GM12878 (cell line): ENCODE data around the gene BATF. TPM values are rescaled to one million over a fixed set of nuclear protein-coding genes. Genes with fewer than 3 reads are reported as not detected.

Source experiments
- ATAC-seq: fragments of 200-7000 bp; cut with Tn5 transposase; 3 replicates; pipeline ENCODE4 v1.9.1; 2020; ENCODE audit warnings: mild to moderate bottlenecking, moderate library complexity
- BruUV-seq: library from RNA; stranded (reverse); fragments of 400-500 nt; replicated peaks from 2 replicates; lab custom pipeline; 2021; lab: Mats Ljungman, UMichigan
- CTCF ChIA-PET: fragments of 300-600 bp; sonication (Branson Sonifier 250); formaldehyde crosslinking; extraction: SDS; loops from one replicate; lab custom pipeline; 2021; ENCODE audit warnings: inconsistent platforms; lab: Yijun Ruan, JAX
- POLR2A ChIA-PET: fragments of 350-600 bp; formaldehyde crosslinking; extraction: SDS; loops from one replicate; lab custom pipeline; 2021; ENCODE audit warnings: inconsistent platforms; lab: Charles Lee
- RAD21 ChIA-PET: fragments of 300-600 bp; sonication (Branson Sonifier 250); formaldehyde crosslinking; loops from one replicate; lab custom pipeline; 2023; ENCODE audit warnings: antibody characterized with exemption; ENCODE audit not compliant: unreplicated experiment; lab: Charles Lee
- SMC1A ChIA-PET: fragments of 300-600 bp; sonication (Branson Sonifier 250); formaldehyde crosslinking; loops from one replicate; lab custom pipeline; 2023; ENCODE audit not compliant: unreplicated experiment, uncharacterized antibody; lab: Charles Lee
- DNase-seq: peaks from one replicate; pipeline ENCODE4 v3.0.0-alpha.2; 2011; ENCODE audit warnings: low read depth, low spot score
- FAIRE-seq: peaks from 3 replicates; lab custom pipeline; 2011; peaks lifted over from hg19 to GRCh38; lab: Jason Lieb, UNC
- H2AFZ ChIP-seq: 2 replicates; pipeline ENCODE4 v1.6.0; 2011; ENCODE audit warnings: low read depth, low read length, control low read depth; ENCODE audit not compliant: control insufficient read depth
- H3K27ac ChIP-seq: 2 replicates; pipeline ENCODE4 v1.5.1; 2011; ENCODE audit warnings: control low read depth; ENCODE audit not compliant: control insufficient read depth, insufficient read depth
- H3K27me3 ChIP-seq, 2 experiments: replicated peaks in 1 of 2; 2 replicates each; pipeline versions ENCODE4 v1.6.0 to v1.6.1; 2011; ENCODE audit warnings: low read length in 1 of 2; ENCODE audit not compliant: control insufficient read depth in 2 of 2, insufficient read depth in 2 of 2
- H3K36me3 ChIP-seq, 2 experiments: 2 replicates each; pipeline ENCODE4 v1.5.1; 2011; ENCODE audit warnings: low read length in 1 of 2; ENCODE audit not compliant: control insufficient read depth in 2 of 2, insufficient read depth in 2 of 2
- H3K4me1 ChIP-seq: 2 replicates; pipeline ENCODE4 v1.6.1; 2011; ENCODE audit warnings: mild to moderate bottlenecking, low read length, moderate library complexity, mixed read lengths; ENCODE audit not compliant: control insufficient read depth, insufficient read depth
- H3K4me2 ChIP-seq: 2 replicates; pipeline ENCODE4 v1.6.0; 2011; ENCODE audit warnings: control low read depth; ENCODE audit not compliant: control insufficient read depth, insufficient read depth
- H3K4me3 ChIP-seq: fragments of 200-600 bp; sonication (generic); 2 replicates; pipeline ENCODE4 v1.5.1; 2016
- H3K79me2 ChIP-seq: 2 replicates; pipeline ENCODE4 v1.6.0; 2011; ENCODE audit warnings: low read length; ENCODE audit not compliant: control insufficient read depth, insufficient read depth
- H3K9ac ChIP-seq: 2 replicates; pipeline ENCODE4 v1.8.0; 2011; ENCODE audit warnings: low read length, control low read depth, mixed read lengths; ENCODE audit not compliant: control insufficient read depth, insufficient read depth
- H3K9me3 ChIP-seq: replicated peaks from 3 replicates; pipeline ENCODE4 v1.5.1; 2011; ENCODE audit warnings: mild to moderate bottlenecking, low read length; ENCODE audit not compliant: control insufficient read depth, insufficient read depth
- H4K20me1 ChIP-seq: 2 replicates; pipeline ENCODE4 v1.6.0; 2011; ENCODE audit not compliant: control insufficient read depth, insufficient read depth
- ASH2L ChIP-seq: fragments of 300-600, 200-600 bp; sonication (generic); IDR thresholded peaks from 2 replicates; pipeline ENCODE4 v1.6.1; 2017; ENCODE audit warnings: low read depth, mild to moderate bottlenecking, borderline replicate concordance
- JUNB ChIP-seq: IDR thresholded peaks from 2 replicates; pipeline ENCODE4 v1.6.1; 2016; ENCODE audit warnings: antibody characterized with exemption, mild to moderate bottlenecking
- POLR2AphosphoS5 ChIP-seq: IDR thresholded peaks from 2 replicates; pipeline ENCODE4 v1.6.1; 2011; ENCODE audit warnings: mild to moderate bottlenecking, low read length, inconsistent platforms
- SPI1 ChIP-seq: IDR thresholded peaks from 2 replicates; pipeline ENCODE4 v1.6.1; 2011; ENCODE audit warnings: low read depth, mild to moderate bottlenecking, low read length, moderate library complexity, borderline replicate concordance; ENCODE audit not compliant: insufficient read depth
- TAF1 ChIP-seq: IDR thresholded peaks from 2 replicates; pipeline ENCODE4 v1.6.1; 2011; ENCODE audit warnings: mild to moderate bottlenecking, low read depth, low read length, borderline replicate concordance
- ZNF384 ChIP-seq: IDR thresholded peaks from 2 replicates; pipeline ENCODE4 v1.6.1; 2012; ENCODE audit warnings: low read depth, mild to moderate bottlenecking, low read length, improper control_type of control experiment, borderline replicate concordance
- WGBS: methylation state at CpG from one replicate; pipeline ENCODE4 v1.1.6; 2016; ENCODE audit warnings: low lambda C conversion rate; ENCODE audit not compliant: insufficient replicate concordance, insufficient coverage; ENCODE audit errors: missing lambda C conversion rate; 5-methylcytosine and 5-hydroxymethylcytosine counted together
- in situ Hi-C: fragments of 300-500 bp; cut with MboI; formaldehyde crosslinking; loops from 9 replicates; pipeline ENCODE4 v1.14.3; 2018; ENCODE audit warnings: mixed read lengths
- intact Hi-C: fragments of 100-400 bp; cut with micrococcal nuclease; formaldehyde crosslinking; loops from one replicate; pipeline ENCODE4 v1.14.2; 2022; ENCODE audit not compliant: unreplicated experiment
- polyA plus RNA-seq, 11 experiments: library from polyadenylated mRNA; depleted of rRNA in 4 of 11; unstranded in 6 of 11; stranded (reverse) in 5 of 11; fragments of >200 nt; fragmentation: Nextera tagmentation in 4 of 11; fragmentation: Illumina TruSeq in 1 of 11; extraction: Ambion mirVana in 4 of 11; extraction: Trizol in 1 of 11; gene quantifications; 1 replicate in 1 of 11; 2 replicates in 10 of 11; pipeline versions ENCODE4 v1.2.1 to v1.2.3, GENCODE V29; 2011 to 2016; ENCODE audit warnings: inconsistent platforms in 2 of 11, missing spikeins in 2 of 11, low read depth in 1 of 11
- total RNA-seq, 4 experiments: library from RNA; depleted of rRNA in 3 of 4; stranded (reverse); fragments of >200 nt in 3 of 4; fragmentation: Illumina TruSeq in 1 of 4; extraction: Trizol in 1 of 4; gene quantifications; 2 replicates each; pipeline versions ENCODE4 v1.2.1 to v1.2.3, GENCODE V29; 2013 to 2021
- TF ChIP-seq, protein P1 (sequence below): IDR thresholded peaks from 2 replicates; pipeline ENCODE4 v1.6.1; 2012; ENCODE audit warnings: low read depth, low read length, improper control_type of control experiment
- TF ChIP-seq, protein P2 (sequence below): fragments of 450-650 bp; conservative IDR thresholded peaks from 2 replicates; pipeline ENCODE4 v1.6.1; 2017; ENCODE audit warnings: mild to moderate bottlenecking, moderate library complexity
- TF ChIP-seq, protein P3 (sequence below): fragments of 450-650 bp; IDR thresholded peaks from 2 replicates; pipeline ENCODE4 v1.6.1; 2016; ENCODE audit warnings: mild to moderate bottlenecking

Gene BATF
- total and polyA plus RNA-seq, 10 of the 15 experiments (the other 5 are each of a cell fraction or from before 2014, with no cell fraction given): 10.0 to 154 (median 103) TPM

DNA sequence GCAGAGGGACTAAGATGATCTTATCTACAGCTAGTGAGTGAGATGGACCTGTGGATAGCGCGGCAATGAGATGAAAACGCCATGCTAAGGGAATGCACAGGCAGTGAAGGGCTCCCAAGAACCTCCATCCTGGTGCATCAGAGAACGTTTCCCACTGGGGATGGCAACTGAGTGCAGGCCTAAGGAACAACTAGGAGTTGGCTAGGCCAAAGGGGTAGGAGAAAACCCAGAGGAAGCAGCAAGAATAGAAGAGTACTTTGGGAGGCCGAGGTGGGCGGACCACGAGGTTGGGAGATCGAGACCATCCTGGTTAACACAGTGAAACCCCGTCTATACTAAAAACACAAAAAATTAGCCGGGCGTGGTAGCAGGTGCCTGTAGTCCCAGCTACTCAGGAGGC, 24.6 kb upstream of the BATF start:
- BruUV-seq: TSS peak; percentile 88
- in situ Hi-C loops: no loop called here
- H3K36me3 ChIP-seq: no peaks in the 10 kb centered on the region
- POLR2A ChIA-PET: interaction anchor here (0.6 to 16.2 kb wide), 8 partner anchors 11 to 388 kb away, joined by 3 to 385 read pairs (median 7); partner anchors contain the start of gene BATF
- H3K27me3 ChIP-seq: no peaks in the 10 kb centered on the region
- H3K27ac ChIP-seq: peak overlapping the region; percentile 54
- CTCF ChIA-PET: interaction anchor here (0.6 to 19.8 kb wide), 13 partner anchors 10 to 79 kb away, joined by 3 to 520 read pairs (median 5); partner anchors contain the start of gene BATF
- H2AFZ ChIP-seq: no peak overlapping the region
- intact Hi-C loops: loop anchor here (5.0 to 10.0 kb wide), 2 partner anchors 47 to 165 kb away; partner anchors contain the start of genes ERG28 and TTLL5
- RAD21 ChIA-PET: interaction anchor here (1.3 to 18.1 kb wide), 10 partner anchors 10 to 557 kb away, joined by 4 to 645 read pairs (median 10); partner anchors contain the start of gene BATF
- H4K20me1 ChIP-seq: no peaks in the 10 kb centered on the region
- TF ChIP-seq SPI1: no peak
- no peak for TF ChIP-seq JUNB
- TF ChIP-seq TAF1: no peak
- no peak for TF ChIP-seq ZNF384
- no peak for TF ChIP-seq ASH2L
- TF ChIP-seq, protein P1, sequence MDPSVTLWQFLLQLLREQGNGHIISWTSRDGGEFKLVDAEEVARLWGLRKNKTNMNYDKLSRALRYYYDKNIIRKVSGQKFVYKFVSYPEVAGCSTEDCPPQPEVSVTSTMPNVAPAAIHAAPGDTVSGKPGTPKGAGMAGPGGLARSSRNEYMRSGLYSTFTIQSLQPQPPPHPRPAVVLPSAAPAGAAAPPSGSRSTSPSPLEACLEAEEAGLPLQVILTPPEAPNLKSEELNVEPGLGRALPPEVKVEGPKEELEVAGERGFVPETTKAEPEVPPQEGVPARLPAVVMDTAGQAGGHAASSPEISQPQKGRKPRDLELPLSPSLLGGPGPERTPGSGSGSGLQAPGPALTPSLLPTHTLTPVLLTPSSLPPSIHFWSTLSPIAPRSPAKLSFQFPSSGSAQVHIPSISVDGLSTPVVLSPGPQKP: no peak
- no peak for TF ChIP-seq POLR2AphosphoS5
- TF ChIP-seq, protein P2, sequence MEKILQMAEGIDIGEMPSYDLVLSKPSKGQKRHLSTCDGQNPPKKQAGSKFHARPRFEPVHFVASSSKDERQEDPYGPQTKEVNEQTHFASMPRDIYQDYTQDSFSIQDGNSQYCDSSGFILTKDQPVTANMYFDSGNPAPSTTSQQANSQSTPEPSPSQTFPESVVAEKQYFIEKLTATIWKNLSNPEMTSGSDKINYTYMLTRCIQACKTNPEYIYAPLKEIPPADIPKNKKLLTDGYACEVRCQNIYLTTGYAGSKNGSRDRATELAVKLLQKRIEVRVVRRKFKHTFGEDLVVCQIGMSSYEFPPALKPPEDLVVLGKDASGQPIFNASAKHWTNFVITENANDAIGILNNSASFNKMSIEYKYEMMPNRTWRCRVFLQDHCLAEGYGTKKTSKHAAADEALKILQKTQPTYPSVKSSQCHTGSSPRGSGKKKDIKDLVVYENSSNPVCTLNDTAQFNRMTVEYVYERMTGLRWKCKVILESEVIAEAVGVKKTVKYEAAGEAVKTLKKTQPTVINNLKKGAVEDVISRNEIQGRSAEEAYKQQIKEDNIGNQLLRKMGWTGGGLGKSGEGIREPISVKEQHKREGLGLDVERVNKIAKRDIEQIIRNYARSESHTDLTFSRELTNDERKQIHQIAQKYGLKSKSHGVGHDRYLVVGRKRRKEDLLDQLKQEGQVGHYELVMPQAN: no peak
- TF ChIP-seq, protein P3, sequence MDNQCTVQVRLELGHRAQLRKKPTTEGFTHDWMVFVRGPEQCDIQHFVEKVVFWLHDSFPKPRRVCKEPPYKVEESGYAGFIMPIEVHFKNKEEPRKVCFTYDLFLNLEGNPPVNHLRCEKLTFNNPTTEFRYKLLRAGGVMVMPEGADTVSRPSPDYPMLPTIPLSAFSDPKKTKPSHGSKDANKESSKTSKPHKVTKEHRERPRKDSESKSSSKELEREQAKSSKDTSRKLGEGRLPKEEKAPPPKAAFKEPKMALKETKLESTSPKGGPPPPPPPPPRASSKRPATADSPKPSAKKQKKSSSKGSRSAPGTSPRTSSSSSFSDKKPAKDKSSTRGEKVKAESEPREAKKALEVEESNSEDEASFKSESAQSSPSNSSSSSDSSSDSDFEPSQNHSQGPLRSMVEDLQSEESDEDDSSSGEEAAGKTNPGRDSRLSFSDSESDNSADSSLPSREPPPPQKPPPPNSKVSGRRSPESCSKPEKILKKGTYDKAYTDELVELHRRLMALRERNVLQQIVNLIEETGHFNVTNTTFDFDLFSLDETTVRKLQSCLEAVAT: 0 out of 2 replicates have a peak, but pooled peaks have one; percentile 55
- FAIRE-seq (no peak), ATAC-seq (no peak), DNase-seq (no peak)
- WGBS: 38% methylated on average over 11 of the region's 11 CpGs
- H3K4me3 ChIP-seq: no peak overlapping the region
- no peaks in the 10 kb centered on the region; the same call in 1 of the 2 replicates for H3K79me2 ChIP-seq
- H3K4me2 ChIP-seq: peak overlapping the region; percentile 55; the same call in 1 of the 2 replicates
- H3K9me3 ChIP-seq: no peaks in the 10 kb centered on the region
- H3K4me1 ChIP-seq: peaks cover 60% of the 10 kb centered on the region
- H3K9ac ChIP-seq: no peak overlapping the region
- SMC1A ChIA-PET: interaction anchor here (0.8 to 16.1 kb wide), 15 partner anchors 9 to 193 kb away, joined by 3 to 619 read pairs (median 4); partner anchors contain the start of gene BATF
